ENCODE results near the gene MBP. TPM values are rescaled to one million over a fixed set of nuclear protein-coding genes. Genes with fewer than 3 reads are reported as not detected.

The MBP gene
- total and polyA plus RNA-seq, 2 donors (not counting 3 experiments of a cell fraction or from before 2014, with no cell fraction given), result 1.7 to 2.3 TPM

- H3K4me3 ChIP-seq (replicated peaks in 1 of 3; ENCODE audit: insufficient read depth in 1 of 3, low read depth in 1 of 3, low read length in 3 of 3), result no peak overlapping the region
- H3K27me3 ChIP-seq (ENCODE audit: control insufficient read depth in 2 of 2, insufficient read depth in 2 of 2, low read length in 2 of 2), result peaks cover 0 to 7% of the 10 kb centered on the region in 2 experiments
- no peak overlapping the region for H3K27ac ChIP-seq (ENCODE audit: insufficient read depth, low read depth, low read length)
- intact Hi-C loops (cut with micrococcal nuclease) (no loop called here), dilution Hi-C loops (cut with MboI; ENCODE audit: extremely low pct_ligation_motif_present, low sequenced_read_pairs) (no loop called here)
- ChIA-PET POLR2A (no interaction called here), CTCF (interaction anchor here (1.1 to 2.5 kb wide), 2 partner anchors 12 to 223 kb away, joined by 3 to 9 read pairs; no protein-coding TSS in a partner anchor)
- FAIRE-seq (no peak), DNase-seq (ENCODE audit: low read depth, low spot score) (no peak)
- no peaks in the 10 kb centered on the region for H4K20me1 ChIP-seq (replicated peaks; ENCODE audit: control insufficient read depth, extremely low read depth, insufficient read depth, low read length)
- H2AFZ ChIP-seq (ENCODE audit: low read depth, low read length), result no peak overlapping the region
- BruUV-seq (replicated peaks), result no TSS peak
- no peaks in the 10 kb centered on the region for H3K79me2 ChIP-seq (ENCODE audit: control insufficient read depth, insufficient read depth, low read length)
- H3K36me3 ChIP-seq (ENCODE audit: control insufficient read depth in 2 of 2, extremely low read depth in 1 of 2, insufficient read depth in 2 of 2, low read length in 2 of 2), result no peaks in the 10 kb centered on the region
- no peaks in the 10 kb centered on the region for H3K9me1 ChIP-seq (replicated peaks; ENCODE audit: control insufficient read depth, extremely low read depth, insufficient read depth, low read length)
- no peaks in the 10 kb centered on the region for H3K9me3 ChIP-seq (replicated peaks; ENCODE audit: control insufficient read depth, insufficient read depth, low read length)
- no peak for TF ChIP-seq MYC (IDR thresholded peaks at IDR 0.05; ENCODE audit: low read depth, low read length)
- no peak for TF ChIP-seq POLR2A (IDR thresholded peaks at IDR 0.05; ENCODE audit: low read depth, low read length)
- no peak for TF ChIP-seq EZH2 (IDR thresholded peaks at IDR 0.05; ENCODE audit: borderline replicate concordance, low read depth, low read length, severe bottlenecking)
- TF ChIP-seq JUN (IDR thresholded peaks at IDR 0.05; ENCODE audit: borderline replicate concordance, insufficient read depth, insufficient read length, low read depth), result no peak
- no peak for TF ChIP-seq CTCF (IDR thresholded peaks at IDR 0.05; ENCODE audit: extremely low read depth in 1 of 2, insufficient read depth in 1 of 2, low read depth in 1 of 2, low read length in 2 of 2)
- TF ChIP-seq POLR2AphosphoS5 (IDR thresholded peaks at IDR 0.05; ENCODE audit: insufficient read depth, low read depth, low read length), result no peak
- TF ChIP-seq MAX (IDR thresholded peaks at IDR 0.05; ENCODE audit: insufficient read depth, insufficient read length), result no peak
- TF ChIP-seq FOS (IDR thresholded peaks at IDR 0.05; ENCODE audit: borderline replicate concordance, insufficient read depth, low read length), result no peak
- no peak for TF ChIP-seq GATA2 (IDR thresholded peaks at IDR 0.05; ENCODE audit: insufficient read depth, insufficient read length, low read depth, low read length)
- no peak overlapping the region for H3K4me2 ChIP-seq (ENCODE audit: insufficient read depth, low read length)
- no peaks in the 10 kb centered on the region for H3K4me1 ChIP-seq (ENCODE audit: control insufficient read depth, extremely low read depth, insufficient read depth, low read length)
- no peak overlapping the region for H3K9ac ChIP-seq (replicated peaks; ENCODE audit: extremely low read depth, insufficient read depth, low read length)
These were observed 144.4 kb downstream of the MBP start for GRCh38 chr18:76988031-76988826.

Measured in endothelial cell of umbilical vein (primary cell).